ENCODE measurements around the gene COQ4.

The COQ4 gene

DNA sequence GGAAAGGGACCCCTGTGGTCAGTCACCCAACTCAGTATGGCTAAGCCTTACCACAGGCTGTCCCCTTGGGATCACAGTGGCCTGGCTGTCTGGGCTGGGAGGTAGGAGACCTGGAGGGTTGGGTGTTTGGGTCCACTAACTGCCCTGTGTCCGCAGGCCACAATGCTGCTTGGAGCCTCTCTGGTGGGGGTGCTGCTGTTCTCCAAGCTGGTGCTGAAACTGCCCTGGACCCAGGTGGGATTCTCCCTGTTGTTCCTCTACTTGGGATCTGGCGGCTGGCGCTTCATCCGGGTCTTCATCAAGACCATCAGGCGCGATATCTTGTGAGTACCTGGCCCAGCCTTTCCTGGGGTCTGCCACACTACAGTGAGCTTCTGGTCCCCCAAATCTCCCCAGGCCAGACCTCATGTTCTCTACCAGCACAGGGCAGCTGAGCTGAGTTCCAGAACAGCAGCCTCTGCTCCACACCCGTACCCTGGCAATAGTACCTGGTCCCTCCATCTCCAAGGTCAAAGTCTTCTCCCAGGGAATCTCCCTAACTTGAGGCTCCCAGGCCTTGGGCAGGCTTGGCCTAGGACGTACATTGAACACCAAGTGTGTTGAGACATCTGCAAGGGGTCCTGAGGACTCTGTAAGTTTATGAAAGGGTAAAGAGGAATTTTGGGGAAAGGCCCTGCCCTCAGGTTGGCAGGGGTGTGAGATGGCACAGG lies 20.5 kb downstream of the COQ4 start:
- no peak for DNase-seq

DNA sequence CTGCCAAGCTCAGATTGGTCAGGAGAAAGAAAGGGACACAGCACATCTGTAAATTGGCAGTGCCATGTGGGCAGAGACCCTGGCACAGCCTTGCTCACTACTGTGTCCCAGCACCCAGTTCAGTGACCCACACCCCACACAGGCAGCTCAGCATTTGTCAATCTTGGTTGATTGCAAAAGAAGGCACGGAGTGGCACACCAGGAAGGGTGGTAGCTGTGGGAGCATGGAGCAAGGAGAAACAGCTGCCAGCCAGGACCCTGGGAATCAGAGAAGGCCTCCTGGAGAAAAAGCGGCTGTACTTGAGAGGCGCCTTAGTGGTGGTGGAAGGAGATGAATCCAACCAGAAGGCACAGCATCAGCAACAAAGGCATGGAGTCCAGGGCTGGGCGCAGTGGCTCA lies 21.2 kb downstream of the COQ4 start:
- DNase-seq = no peak

- DNase-seq = no peak
Measured at GRCh38 chr9:128344931-128345605, 22.4 kb downstream of the COQ4 start.

DNA sequence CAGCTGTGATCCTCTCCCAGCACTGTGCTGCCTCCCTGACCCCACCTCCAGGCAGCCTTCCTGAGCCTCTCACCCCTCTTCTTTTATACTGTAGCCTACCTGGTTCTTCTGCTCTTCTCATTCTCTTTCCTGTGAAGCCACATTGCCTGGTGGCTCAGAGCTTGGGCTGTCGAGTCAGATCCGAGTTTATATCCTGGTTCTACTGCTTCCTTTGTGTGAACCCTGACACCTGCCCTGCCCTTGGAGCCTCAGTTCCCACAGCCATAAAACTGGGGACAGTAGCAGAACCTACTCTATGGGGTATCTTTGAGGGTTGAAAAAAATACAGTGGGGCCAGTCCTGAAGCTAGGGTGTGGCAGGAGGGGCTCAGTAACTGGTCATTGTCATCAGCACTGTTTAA lies 26.5 kb downstream of the COQ4 start:
- DNase-seq = no peak

DNA sequence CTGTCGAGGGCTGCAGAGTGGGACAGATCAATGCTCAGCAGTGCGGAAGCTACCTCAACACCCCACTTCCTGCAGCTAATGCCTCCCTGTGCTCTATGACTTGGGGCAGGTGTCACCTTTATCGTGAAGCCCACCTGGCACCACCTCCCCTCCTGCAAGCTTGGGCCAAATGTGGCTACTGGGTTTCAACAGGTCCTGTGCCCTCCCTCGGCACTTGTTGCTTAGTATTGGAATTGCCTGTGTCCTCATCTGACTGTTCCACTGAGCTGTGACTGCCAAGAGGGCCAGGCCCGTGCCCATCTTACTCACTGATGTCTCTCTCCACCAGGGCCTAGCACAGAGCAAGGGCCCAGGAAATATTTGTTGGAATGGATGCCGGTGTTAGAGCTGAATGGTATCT lies 27.1 kb downstream of the COQ4 start:
- no peak for DNase-seq

GRCh38 chr9:128355451-128355850 lies 32.8 kb downstream of the COQ4 start:
- DNase-seq = no peak

GRCh38 chr9:128358090-128358489 lies 35.5 kb downstream of the COQ4 start:
- DNase-seq = no peak

- no peak for DNase-seq
Measured at GRCh38 chr9:128358861-128359260, 36.2 kb downstream of the COQ4 start.

GRCh38 chr9:128360826-128361225 lies 38.2 kb downstream of the COQ4 start:
- DNase-seq = no peak

DNA sequence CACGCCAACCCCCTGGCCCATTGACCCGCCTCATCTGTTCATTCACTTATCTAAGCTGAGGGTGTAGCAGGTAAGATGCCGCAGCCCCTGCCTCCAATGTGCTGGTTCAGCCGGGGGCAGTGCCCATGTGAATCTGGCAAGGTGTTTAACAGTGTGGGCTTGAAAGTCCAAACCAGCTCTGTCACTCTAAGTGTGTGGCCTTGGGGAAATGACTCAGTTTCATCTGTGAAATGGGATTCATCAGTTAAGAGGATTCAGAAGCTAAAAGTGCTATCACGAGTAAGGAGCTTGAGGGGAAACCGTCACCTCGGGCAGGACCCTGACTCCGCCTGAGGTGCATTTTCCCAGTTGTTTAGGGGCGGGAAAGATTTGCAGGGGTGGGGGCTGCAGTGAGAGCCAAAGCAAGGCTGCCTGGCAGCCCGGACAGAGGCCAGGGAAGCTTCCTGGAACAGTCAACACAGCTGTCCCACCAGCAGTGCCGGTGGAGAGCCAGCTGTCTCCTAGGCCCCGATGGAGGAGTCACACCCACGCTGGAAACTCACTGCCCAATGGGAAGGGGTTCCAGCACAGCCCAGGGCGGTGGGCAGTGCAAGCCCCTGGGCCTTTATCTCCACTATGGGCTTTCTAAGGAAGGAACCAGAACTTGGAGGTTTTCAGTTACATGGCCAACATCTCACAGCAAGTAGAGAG lies 38.8 kb downstream of the COQ4 start:
- no peak for DNase-seq

GRCh38 chr9:128361986-128362646 lies 39.5 kb downstream of the COQ4 start:
- peak; percentile 71 for DNase-seq

DNA sequence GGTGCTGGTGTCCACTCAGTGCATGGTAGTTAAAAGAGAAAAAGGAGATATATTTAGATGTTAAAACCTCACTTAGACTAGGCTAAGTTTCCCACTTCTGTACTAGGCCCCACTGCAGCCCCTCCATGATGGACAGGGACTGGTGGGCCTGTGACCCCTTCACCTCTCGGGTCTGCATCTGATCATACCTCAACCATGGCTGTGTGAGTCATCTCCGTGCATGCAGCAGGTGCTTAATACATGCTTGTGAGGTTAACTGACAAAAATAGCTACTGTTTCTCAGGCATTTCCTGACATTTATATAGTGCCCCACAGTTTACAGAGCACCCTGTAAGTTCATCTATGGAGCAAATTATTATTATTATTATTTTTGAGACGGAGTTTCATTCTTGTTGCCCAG lies 40.1 kb downstream of the COQ4 start:
- no peak for DNase-seq

GRCh38 chr9:128365525-128365924 lies 42.9 kb downstream of the COQ4 start:
- no peak for DNase-seq

- DNase-seq = no peak
Measured at GRCh38 chr9:128369024-128369706, 46.5 kb downstream of the COQ4 start.

DNA sequence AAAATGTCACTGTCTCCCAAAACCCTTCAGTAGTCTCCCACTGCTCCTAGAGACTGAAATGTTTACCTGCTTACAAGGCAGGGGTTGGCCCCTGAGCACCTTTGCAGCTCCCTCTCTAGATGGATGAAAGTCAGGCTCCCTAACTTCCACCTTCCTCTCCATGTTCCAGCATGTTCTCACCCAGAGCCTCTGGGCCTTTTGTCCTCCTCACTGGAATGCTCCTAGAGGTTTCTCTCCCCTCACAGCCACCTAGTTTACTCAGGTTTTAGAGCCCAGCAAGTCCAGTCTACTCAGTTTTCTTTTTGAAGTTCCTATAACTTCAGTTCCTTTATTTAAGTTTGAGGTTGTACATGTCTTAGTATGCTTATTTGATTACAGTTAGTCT lies 47.7 kb downstream of the COQ4 start:
- no peak for DNase-seq

DNA sequence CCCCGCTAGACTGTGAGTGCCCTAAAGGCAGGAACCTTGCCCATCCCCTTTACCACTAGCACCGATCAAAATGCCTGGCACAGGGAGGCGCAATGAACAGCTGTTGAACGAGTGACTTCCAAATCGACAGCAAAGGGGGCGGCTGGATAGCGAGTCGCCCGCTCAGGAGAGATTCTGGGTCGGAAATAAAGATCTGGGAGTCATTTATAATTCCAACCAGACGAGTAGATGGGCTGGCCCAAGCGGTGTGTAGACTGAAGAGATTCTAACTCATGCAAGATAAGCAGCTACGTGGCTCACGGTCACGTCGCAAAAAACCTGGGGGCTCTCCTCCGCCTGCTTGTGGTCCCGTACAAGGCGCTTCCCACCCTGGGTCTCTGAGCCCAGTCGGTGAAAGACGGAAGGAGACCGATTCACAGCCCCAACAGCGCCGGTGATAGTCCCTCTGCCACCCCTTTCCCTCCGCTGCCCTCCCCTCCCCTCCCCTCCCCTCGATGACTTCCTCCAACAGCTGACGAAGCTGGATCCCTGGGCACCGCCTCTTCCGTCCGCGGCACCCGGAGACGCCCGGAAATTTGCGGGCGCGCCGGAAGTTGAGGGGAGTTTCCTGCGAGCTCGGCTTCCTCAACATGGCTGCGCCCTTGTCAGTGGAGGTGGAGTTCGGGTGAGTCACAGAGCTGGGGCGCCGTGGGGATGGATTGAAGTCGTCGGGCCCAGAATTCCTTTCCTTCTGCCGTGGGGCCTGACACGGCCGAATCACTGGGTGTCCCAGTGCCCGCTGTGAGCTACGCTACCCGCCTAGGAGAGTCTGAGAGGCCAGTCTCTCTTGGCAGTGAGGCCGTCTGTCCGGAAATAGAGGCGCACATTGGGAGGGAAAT lies 48.4 kb downstream of the COQ4 start, which contains the start of gene URM1:
Gene URM1, plus strand, starts transcription at position 623 of the 878 bp plus-strand sequence. Its CDS starts 7 bp downstream, at position 630.
- DNase-seq = peak; percentile 95

DNA sequence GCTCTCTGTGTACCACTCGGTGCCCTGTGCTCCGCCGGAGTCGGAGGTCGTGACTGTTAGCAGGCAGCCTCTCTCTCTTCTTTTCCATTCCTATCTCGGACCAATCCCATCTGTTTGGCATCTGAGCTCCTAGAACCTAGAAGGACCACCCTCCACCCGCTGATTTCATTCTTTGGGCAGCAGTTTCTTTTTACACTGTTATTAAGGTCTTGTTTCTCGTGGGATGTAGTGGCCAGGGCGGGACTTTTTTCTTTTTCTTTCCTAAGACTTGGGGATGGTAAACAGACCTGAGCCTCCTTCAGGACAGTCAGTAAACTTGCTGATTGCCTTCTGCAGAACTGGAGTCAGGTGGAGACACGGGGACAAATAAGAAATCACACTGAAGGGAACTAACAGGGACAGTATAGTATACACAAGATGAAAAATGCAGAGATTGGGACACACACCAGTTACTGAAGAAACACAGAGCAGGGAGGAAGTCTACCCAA lies 49.0 kb downstream of the COQ4 start:
- no peak for DNase-seq

DNA sequence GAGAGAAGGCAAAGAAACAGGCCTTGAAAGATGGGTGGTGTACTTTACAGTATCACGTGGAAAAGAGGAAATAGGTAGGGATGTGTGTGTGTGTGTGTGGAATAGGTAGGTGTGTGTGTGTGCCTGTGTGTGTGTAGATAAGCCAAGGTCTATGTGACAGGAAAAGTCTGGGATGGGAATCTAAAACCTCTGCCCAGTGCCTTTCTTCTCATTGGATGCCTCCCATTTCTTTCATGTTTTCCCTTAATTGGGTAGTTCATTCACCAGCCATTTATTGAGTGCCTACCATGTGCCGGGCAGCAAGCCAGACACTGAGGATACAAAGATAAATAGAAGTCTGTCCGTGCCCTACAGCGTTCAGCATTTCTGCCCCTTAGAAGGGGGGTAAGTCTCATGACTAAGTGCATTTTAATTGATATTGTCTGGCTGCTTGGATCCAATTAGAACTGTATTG lies 49.6 kb downstream of the COQ4 start:
- no peak for DNase-seq

DNA sequence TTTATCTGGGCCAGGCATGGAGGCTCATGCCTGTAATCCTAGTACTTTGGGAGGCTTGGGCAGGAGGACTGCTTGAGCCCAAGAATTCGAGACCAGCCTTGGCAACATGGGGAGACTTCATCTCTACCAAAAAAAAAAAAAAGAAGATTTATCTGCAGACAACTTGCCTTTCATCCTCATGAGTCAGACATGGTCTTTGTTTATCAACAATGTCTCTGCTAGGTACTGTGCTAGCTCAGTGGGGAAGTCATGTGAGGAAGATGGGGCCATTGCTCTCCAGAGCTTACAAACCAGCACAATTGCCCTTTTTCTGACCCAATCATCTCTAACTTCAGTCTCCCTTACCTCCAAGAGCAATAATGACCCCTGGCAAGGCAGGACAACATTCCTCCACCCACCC lies 50.1 kb downstream of the COQ4 start:
- DNase-seq = no peak

DNA sequence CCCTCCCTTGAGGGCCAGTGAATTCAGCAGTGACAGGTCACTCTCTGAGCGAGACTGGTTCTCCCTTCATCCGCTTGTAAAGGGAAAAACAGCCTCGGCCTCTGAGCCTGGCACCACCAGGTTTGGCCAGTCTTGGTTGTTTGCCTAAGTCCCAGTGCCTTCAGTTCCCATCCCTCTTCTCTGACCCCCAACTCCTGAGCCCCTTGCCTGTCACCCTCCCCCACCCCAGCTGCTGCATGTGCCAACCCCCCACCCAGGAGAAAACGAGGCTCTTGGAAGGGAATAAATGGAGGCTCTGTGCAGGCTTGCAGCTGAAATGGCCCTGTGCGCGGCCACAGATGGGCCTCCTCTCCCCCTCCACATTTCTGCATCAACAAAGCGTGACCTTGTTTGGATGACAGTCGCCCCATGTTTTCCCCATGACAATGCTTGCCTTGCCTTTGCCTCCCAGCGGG lies 51.6 kb downstream of the COQ4 start:
- no peak for DNase-seq

DNA sequence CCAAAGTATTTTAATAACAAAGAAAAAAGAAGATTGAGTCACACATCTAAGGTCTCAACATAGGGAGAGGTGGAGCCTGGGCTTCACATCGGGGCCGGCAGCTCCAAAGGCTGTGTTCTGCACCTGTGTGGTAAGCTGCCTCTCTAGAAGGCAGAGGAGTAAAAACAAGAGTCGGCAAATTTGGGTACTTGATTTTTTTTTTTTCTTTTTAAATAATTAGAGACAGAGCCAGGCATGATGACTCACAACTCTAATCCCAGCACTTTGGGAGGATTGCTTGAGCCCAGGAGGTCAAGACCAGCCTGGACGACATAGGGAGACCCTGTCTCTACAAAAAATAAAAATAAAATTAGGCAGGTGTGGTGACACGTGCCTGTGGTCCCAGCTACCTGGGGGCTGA lies 53.2 kb downstream of the COQ4 start:
- DNase-seq = no peak

DNA sequence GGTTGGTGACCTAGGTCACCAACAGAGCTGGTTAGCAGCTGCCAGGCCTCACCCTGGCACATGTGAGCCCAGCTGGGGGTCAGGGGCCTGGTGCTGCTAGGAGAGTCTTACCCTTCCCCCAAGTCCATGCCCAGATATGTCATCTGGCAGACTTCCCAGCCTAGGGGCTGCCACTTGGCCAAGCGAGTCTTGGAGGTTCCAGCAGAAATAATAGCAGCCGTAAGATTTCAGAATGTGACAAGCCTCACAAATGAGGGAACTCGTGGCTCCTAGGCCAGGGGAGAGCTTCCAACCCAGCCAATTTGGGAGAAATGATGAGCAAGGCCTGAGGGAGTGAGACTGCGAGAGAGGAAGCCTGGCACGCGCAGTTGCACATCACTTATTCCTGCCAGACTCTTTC lies 59.6 kb downstream of the COQ4 start:
- no peak for DNase-seq

Measured in CD4-positive, alpha-beta T cell treated with Interleukin-10 for 1 hour (primary cell).